HepG2 (cell line): Measurements from ENCODE around the gene TK2. TPM values are rescaled to one million over a fixed set of nuclear protein-coding genes. Genes with fewer than 3 reads are reported as not detected.
A peak's percentile ranks its signal among the peaks of the same experiment; 100 is the strongest.

ENCODE experiments used
- ADNP ChIP-seq: sonication (generic); formaldehyde crosslinking; IDR thresholded peaks from 2 replicates; pipeline ENCODE4 v1.4.0; 2020; ENCODE audit warnings: missing genetic modification reagents
- BCL3 ChIP-seq: sonication (generic); formaldehyde crosslinking; IDR thresholded peaks from 2 replicates; pipeline ENCODE4 v1.5.1; 2020; ENCODE audit warnings: mild to moderate bottlenecking, missing genetic modification reagents, moderate library complexity
- HBP1 ChIP-seq: IDR thresholded peaks from 2 replicates; pipeline ENCODE4 v1.6.1; 2016; ENCODE audit warnings: low read depth, control low read depth
- MAF1 ChIP-seq: sonication (generic); formaldehyde crosslinking; IDR thresholded peaks from 2 replicates; pipeline ENCODE4 v1.5.0; 2020; ENCODE audit warnings: missing genetic modification reagents, borderline replicate concordance
- NFKB2 ChIP-seq: sonication (generic); formaldehyde crosslinking; IDR thresholded peaks from 2 replicates; pipeline ENCODE4 v1.4.0; 2020; ENCODE audit warnings: missing genetic modification reagents, borderline replicate concordance
- PHF21A ChIP-seq: sonication (generic); formaldehyde crosslinking; IDR thresholded peaks from 2 replicates; pipeline ENCODE4 v1.5.0; 2020; ENCODE audit warnings: mild to moderate bottlenecking, missing genetic modification reagents
- PLRG1 ChIP-seq: fragments of 450-650 bp; conservative IDR thresholded peaks from 2 replicates; pipeline ENCODE4 v1.6.1; 2016
- RAD51 ChIP-seq: fragments of 450-650 bp; IDR thresholded peaks from 2 replicates; pipeline ENCODE4 v1.6.1; 2016; ENCODE audit warnings: borderline replicate concordance
- REXO4 ChIP-seq: sonication (generic); formaldehyde crosslinking; IDR thresholded peaks from 2 replicates; pipeline ENCODE4 v1.8.0; 2022; ENCODE audit warnings: missing genetic modification reagents, mild to moderate bottlenecking, borderline replicate concordance
- SKIL ChIP-seq: sonication (generic); formaldehyde crosslinking; IDR thresholded peaks from 2 replicates; pipeline ENCODE4 v1.8.0; 2022; ENCODE audit warnings: missing genetic modification reagents, mild to moderate bottlenecking, moderate library complexity, borderline replicate concordance
- SMAD1 ChIP-seq: sonication (generic); formaldehyde crosslinking; IDR thresholded peaks from 2 replicates; pipeline ENCODE4 v1.4.0; 2020; ENCODE audit warnings: missing genetic modification reagents, low read depth, mild to moderate bottlenecking, borderline replicate concordance
- ZNF124 ChIP-seq: sonication (generic); formaldehyde crosslinking; IDR thresholded peaks from 2 replicates; pipeline ENCODE4 v1.4.0; 2020; ENCODE audit warnings: missing genetic modification reagents
- ZNF17 ChIP-seq: sonication (generic); formaldehyde crosslinking; IDR thresholded peaks from 2 replicates; pipeline ENCODE4 v1.5.0; 2020; ENCODE audit warnings: mild to moderate bottlenecking, missing genetic modification reagents
- ZNF280D ChIP-seq: sonication (generic); formaldehyde crosslinking; IDR thresholded peaks from 2 replicates; pipeline ENCODE4 v1.5.1; 2020; ENCODE audit warnings: mild to moderate bottlenecking, missing genetic modification reagents
- ZNF362 ChIP-seq: sonication (generic); formaldehyde crosslinking; IDR thresholded peaks from 2 replicates; pipeline ENCODE4 v1.4.0; 2020; ENCODE audit warnings: missing genetic modification reagents, mild to moderate bottlenecking, borderline replicate concordance
- ZNF629 ChIP-seq: sonication (generic); formaldehyde crosslinking; conservative IDR thresholded peaks from 2 replicates; pipeline ENCODE4 v1.5.0; 2020; ENCODE audit warnings: missing genetic modification reagents
- ZNF737 ChIP-seq: sonication (generic); formaldehyde crosslinking; IDR thresholded peaks from 2 replicates; pipeline ENCODE4 v1.5.0; 2020; ENCODE audit warnings: missing genetic modification reagents, mild to moderate bottlenecking, borderline replicate concordance
- ZSCAN31 ChIP-seq: sonication (generic); formaldehyde crosslinking; IDR thresholded peaks from 2 replicates; pipeline ENCODE4 v1.5.0; 2020; ENCODE audit warnings: low read depth, mild to moderate bottlenecking, missing genetic modification reagents
- polyA plus RNA-seq, 8 experiments: library from polyadenylated mRNA; depleted of rRNA in 3 of 8; stranded (reverse) in 7 of 8; unstranded in 1 of 8; fragments of >200 nt; fragmentation: Illumina TruSeq in 4 of 8; extraction: Trizol in 4 of 8; gene quantifications; 2 replicates each; pipeline versions ENCODE4 v1.2.1 to v1.2.3, GENCODE V29; 2011 to 2016; ENCODE audit warnings: low read depth in 4 of 8, missing spikeins in 1 of 8, mixed read lengths in 1 of 8; ENCODE audit not compliant: insufficient read depth in 1 of 8
- total RNA-seq, 5 experiments: library from RNA; depleted of rRNA; stranded (reverse); fragments of >200 nt; fragmentation: Illumina TruSeq; extraction: Trizol; gene quantifications; 2 replicates each; pipeline ENCODE4 v1.2.3, GENCODE V29; 2016; ENCODE audit warnings: low read depth in 1 of 5

TK2 gene
- total and polyA plus RNA-seq, 2 of the 13 experiments (the other 11 are each of a cell fraction or from before 2014, with no cell fraction given) = 18.7 to 21.0 TPM

- TF ChIP-seq ZNF124 (CRISPR knock-in tag) = no peak; the same call in 1 of the 2 replicates
- TF ChIP-seq REXO4 = no peak
- no peak for TF ChIP-seq BCL3 (CRISPR knock-in tag)
- no peak for TF ChIP-seq ZNF737 (CRISPR knock-in tag)
- peak; percentile 82 for TF ChIP-seq ZNF280D (CRISPR knock-in tag)
- TF ChIP-seq SMAD1 (CRISPR knock-in tag) = no peak
- TF ChIP-seq SKIL (CRISPR knock-in tag) = no peak
- TF ChIP-seq PLRG1 = no peak
- no peak for TF ChIP-seq PHF21A (CRISPR knock-in tag)
- no peak for TF ChIP-seq ZNF362 (CRISPR knock-in tag)
- TF ChIP-seq MAF1 (CRISPR knock-in tag) = no peak
- no peak for TF ChIP-seq ZSCAN31
- TF ChIP-seq RAD51 = no peak
- 0 out of 2 replicates have a peak, but pooled peaks have one; percentile 55 for TF ChIP-seq ZNF17 (CRISPR knock-in tag)
- no peak for TF ChIP-seq NFKB2 (CRISPR knock-in tag)
- no peak for TF ChIP-seq HBP1 (CRISPR knock-in tag)
- TF ChIP-seq ADNP (CRISPR knock-in tag) = 0 out of 2 replicates have a peak, but pooled peaks have one; percentile 61
- no peak for TF ChIP-seq ZNF629 (CRISPR knock-in tag)
These were observed 37.4 kb downstream of the TK2 start (continued) for GRCh38 chr16:66512272-66513110.
